ENCODE measurements around the gene PCDHB16.
"Not testable (repeated sequence)": the region's sequence is repeated elsewhere in the genome, so short reads cannot be mapped to it uniquely, and the experiment has no call there.

DNA sequence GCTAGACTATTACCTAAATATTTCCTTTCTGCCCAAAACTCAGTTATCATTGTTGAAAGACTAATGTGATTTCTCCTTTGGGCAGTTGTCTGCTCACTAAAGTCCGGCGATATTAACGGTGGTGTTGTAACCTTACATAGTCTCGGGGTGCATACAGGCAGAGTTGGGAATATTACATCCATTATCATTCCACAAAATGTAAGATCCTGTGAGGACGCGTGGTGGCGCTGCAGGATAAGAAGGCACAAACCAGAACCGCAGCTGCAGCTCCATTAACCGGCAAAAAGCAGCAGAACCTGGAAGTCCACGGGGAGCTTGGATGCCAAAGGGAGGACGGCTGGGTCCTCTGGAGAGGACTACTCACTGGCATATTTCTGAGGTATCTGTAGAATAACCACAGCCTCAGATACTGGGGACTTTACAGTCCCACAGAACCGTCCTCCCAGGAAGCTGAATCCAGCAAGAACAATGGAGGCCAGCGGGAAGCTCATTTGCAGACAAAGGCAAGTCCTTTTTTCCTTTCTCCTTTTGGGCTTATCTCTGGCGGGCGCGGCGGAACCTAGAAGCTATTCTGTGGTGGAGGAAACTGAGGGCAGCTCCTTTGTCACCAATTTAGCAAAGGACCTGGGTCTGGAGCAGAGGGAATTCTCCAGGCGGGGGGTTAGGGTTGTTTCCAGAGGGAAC lies 31.6 kb downstream of the PCDHB16 start, which contains the start of gene PCDHB13:
- peak; percentile 20; the same call in 1 of the 2 replicates for TF ChIP-seq CTCF (conservative IDR thresholded peaks at IDR 0.05; ENCODE audit: low read depth, low read length)
- TF ChIP-seq BHLHE40 (IDR thresholded peaks at IDR 0.05; ENCODE audit: low read depth, low read length); MXI1 (IDR thresholded peaks at IDR 0.05; ENCODE audit: borderline replicate concordance, low read depth, low read length); CHD1 (IDR thresholded peaks at IDR 0.05; ENCODE audit: low read depth, low read length); RAD21 (IDR thresholded peaks at IDR 0.05; ENCODE audit: low read length); CEBPB (IDR thresholded peaks at IDR 0.05; ENCODE audit: low read depth, low read length); MAFK (IDR thresholded peaks at IDR 0.05; ENCODE audit: low read depth, low read length): not testable (repeated sequence)

All from IMR-90 (cell line).